Hypothalamus (tissue), 51 donors: ENCODE data around the gene ZNF683.

Experiments used
- DNase-seq, 51 donors: peaks; one replicate each; lab custom pipeline; 2025; lab: John Stamatoyannopoulos, UW

The ZNF683 gene

DNA sequence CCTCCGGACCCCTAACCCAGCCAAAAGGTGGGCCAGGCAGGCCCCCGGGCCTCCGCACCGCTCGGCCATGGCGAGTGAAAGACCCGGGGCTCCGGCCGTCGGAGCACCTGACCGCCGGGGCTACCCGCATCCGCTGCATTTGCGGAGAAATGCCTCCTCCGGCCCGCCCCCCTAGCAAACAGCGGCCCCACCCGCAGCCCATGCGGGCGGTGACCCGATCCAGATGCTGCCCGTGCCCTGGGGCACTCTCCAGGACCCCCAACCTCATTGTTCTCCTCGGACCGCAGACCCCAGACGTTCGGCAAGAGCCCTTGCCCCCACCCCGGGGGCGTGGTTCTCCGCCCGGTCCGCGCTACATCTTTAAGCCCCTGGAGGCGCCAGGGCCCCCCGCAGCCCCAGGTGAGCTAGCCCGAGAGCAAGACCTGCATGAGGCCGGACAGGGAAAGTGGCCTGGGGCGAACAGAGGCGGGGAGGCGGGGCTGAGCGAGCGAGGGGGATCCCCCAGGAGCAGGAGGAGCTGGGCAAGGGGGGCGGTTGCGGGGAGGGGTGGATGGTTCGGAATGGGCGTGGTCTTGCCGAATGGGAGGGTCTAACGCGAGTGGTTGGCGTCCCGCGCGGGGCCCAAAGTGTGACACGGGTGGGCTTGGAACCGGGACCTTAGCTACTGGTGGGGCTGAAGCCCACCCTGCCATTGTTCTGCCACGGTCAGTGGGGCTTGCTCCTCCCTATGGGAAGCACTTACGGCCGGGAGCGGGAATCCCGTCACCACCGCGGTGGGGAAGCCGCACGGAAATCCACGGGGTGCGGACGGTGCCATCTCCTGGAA lies 12.4 kb downstream of the ZNF683 start:
- no peak for DNase-seq

DNA sequence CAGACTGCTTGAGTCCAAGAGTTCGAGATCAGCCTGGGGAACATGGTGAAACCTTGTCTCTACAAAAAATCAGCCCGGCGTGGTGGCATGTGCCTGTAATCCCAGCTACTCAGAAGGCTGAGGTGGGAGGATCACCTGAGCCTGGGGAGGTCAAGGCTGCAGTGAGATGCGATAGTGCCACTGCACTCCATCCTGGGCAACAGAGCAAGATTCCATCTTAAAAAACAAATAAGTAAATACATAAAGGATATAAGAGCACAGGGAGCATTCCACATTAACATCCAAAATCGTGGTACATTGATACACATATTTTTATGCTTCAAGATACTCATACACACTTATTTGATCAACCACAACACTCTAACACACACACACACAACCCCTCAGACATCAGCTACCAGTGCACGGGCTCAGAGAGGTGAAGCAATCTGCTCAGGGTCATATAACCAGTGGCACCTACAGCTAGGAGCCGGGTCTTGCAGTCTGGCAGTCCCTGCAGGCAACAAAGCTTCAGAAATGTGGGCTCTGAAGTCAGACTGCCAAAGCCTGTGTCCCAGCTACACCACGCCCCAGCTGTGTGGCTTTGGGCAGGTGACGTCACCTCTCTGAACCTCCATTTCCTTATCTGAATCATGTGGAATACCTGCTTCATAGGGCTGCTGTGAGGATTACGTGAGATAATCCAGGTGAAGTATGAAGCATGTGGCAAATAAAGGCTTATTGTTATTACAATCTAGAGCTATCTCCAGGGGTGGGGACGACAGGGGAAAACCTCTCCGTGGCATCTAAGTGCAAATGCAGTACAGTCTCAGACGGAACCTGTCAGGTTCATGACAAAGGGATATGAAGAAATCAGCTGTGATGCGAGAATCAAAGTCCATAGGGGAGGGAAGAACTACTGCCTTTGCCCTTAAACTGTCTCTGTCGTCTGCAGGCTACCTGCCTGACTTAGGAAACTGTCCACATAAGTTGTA lies 13.9 kb downstream of the ZNF683 start:
- no peak for DNase-seq

DNA sequence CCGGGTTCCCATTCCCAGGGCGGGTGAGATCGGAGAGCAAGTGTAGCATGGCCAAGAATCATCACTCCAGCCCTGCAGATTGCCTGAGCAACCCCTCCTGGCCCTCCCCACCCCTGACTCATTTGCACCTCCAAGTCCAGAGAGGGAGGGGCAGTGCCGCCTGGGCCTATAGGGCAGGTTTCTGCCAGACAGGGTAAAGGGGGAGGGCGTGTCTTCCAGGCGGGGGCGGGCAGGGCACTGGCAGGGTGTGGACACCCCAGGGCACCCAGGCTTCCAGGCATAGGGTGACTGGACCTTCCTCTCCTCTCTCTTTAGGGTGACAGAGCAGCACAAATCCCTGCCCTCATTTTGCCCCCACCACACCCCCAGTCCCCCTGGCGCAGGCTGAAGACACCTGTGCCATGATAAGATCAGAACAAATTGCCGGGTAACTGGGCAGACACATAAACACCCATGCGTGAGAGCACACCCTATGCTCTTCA lies 15.4 kb downstream of the ZNF683 start:
- DNase-seq, result no peak

DNA sequence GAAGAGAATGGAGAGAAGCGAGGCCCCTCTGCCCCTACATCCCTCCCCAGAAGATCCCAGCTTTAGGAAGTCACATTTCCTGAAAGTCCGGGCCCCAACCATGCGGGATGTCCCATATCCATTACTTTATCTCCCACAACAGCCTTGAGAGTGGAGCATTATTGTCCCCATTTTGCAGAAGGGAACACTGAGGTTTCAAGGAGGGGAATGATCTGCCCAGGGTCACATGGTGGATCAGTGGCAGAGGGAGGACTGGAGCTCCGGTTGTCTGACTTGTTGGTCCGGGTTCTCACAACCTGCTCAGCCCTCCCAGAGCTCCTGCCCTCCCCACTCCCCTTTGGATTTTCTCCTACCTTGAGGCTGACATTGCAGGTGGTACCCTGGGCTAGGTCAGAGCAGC lies 16.4 kb downstream of the ZNF683 start:
- DNase-seq, result no peak

DNA sequence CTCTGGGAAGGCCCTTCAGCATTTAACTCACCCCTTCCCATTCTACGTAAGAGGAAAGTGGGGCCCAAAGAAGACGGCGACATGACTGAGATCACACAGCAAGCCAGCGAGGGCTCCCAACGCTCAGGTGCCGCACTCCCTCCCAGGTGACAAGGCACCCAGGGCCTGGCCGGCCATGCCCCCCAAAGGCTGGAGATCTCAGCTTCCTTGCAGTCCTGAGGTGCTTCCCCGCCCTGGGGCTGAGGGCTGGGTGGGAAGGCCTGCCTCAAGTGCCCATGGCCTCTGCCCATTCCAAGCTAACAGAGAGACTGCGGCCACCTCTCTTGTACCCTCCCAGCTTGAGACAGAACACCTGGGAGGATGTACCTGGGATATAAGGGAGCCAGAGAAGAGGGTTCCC lies 17.6 kb downstream of the ZNF683 start:
- DNase-seq, result no peak

DNA sequence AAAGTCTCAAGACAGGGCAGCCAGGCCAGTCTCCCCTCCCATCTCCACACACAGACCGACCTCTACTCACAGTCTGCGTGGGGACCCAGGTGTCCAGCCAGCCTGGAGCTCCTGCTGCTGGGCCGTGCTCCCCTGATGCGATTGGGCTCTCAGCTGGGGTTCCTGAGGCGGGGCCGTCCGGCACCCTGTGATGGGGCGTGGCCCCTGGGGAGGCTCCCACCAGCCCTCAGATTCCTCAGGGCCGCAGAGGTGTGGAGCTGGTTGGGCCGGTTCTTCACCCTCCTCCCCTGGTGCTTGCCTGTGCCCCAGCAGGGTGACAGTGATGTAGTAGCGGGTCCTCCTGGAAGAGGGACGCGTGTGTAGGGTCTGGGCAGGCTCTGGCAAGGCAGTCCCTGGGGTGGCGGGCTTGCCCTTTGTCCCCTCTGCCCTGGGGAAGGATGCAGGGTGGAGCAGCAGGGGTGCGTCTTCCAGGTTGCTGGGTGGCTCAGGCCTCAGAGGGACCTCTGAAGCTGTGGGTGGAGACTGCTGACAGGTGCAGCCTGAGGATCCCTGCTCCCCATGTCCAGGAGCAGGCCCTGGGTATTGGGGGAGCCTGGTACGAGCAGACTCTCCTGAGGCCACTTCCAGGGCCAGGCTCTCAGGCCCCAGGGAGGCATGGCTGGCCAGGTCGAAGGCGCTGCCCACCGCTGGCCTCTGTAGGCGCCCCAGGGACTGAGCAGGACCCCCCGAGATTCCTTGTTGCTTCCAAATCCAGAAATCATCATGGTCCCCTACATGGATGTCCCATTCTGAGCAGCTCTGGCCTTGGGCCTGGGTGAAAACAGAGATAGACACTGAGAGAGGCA lies 18.4 kb downstream of the ZNF683 start, which contains the start of gene CRYBG2:
Gene CRYBG2 (minus strand): TSS at position 155 of the 845 bp plus-strand sequence. CDS start 7,473 bp downstream, outside the sequence.
- DNase-seq, result no peak

DNA sequence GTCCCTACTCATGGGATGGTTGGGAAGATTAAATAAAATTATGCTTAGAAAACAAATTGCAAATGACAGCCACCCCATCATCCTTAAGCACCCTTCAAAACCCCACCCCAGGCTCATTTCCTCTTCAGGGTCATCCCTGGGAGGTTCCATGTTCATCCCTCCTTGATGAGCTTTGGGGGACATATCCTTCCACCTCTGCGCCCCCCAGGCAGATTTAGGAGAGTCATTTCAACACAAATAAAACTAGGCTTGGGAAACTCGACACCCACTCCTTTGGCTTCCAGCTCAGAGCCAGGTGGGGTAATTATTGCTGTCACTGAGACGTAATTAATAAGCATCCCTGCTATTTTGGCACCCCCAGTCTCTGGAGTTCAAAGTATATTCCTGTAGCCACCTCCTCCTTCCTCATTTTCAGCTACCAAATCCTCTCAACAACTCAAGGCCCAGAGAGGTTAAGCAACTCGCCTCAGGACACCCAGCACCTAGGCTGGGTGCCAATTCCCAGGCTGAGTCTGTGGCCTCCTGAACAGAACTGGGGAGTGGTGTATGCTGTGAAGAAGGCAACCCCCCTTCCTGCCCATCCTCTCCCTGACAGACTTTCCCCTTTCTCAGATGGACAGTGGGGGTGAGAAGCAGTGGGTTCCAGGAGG lies 19.2 kb downstream of the ZNF683 start:
- DNase-seq, result no peak

DNA sequence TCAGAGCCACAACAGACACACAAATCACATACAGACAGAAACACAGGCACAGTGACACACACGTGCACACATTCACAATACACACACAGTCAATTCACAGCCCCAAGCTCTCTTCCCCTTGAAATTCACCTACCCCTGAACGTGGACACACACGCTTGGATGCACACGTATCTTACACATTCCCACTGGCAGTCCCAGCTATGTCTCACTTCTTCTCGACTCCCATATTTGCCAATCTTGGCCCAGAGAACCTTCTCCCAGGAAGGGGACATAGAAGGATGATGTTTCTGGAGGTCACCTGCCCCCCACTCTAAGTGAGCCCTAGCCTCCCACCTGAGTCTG lies 20.2 kb downstream of the ZNF683 start:
- DNase-seq, result no peak

DNA sequence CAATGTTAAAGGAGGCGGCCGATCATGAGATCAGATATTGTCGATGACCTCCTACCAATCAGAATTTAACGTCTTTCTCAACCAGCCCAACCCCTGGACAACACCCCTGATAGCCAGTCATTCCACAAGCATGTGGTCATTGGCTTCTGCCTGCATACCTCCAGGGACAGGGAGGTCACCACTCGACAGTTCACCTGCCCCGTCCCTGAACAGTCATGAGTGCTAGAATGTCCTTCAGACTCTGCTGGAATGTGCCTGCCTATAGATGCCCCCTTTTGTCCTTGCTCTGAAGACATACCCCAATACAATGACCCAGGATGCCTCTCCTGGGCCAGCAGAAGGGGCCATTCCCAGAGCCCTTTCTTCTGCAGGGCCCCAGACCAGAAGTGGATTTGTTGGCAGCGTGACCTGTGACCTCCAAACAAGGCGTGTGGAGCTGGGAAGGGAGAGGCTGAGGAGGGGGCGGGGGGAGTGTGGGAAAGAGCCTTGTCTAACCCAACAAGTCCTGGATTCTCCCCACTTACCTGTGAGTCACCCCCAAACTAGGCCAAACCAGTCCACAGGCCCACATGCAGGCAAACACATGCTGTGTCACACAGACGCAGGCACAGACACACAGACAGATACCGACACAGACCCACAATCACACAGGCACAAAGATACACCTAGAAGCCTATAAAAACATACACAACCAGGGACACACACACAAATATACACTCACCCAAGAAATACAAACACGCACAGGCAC lies 20.8 kb downstream of the ZNF683 start:
- DNase-seq, result no peak

DNA sequence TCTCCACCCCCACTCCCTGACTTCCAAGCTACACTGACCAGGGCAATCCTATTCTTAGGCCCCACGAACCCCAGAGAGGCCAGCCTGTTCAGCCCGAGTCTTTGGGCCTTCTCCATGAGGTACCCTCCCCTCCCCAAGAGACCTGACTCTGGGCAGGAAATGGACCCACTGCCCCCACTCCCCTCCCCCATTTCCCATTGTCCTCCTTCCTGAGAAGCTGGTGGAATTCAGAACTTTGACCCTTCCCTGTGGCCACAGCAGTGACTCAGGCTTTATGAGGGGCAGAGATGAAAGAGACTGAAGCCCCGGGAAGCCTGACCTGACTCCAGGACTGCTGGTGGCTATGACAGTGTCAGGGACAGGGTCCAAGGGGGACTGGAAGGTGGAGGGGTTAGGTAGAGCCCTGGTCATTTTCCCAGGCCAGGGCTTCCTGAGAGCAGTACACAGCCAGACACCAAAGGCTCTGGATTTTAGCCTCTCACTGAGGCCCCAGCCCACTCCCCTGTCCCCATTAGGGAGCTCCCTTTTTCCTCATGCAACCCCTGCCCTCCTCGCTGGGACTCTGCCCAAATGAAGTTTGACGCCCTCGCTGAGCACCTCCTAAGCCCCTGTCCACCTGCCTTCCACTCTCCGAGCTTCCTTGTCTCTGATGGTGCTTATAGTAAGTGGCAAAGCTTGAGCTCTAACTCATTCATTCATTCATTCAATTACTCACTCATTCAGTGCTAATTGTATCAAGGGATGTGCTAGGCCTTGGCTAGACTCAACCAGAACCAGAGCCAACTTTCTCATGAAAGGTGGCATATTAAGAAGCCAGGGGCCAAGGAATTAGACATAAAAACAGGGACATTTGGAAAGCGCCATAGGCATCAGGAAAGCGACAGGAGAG lies 21.6 kb downstream of the ZNF683 start:
- DNase-seq, result no peak

DNA sequence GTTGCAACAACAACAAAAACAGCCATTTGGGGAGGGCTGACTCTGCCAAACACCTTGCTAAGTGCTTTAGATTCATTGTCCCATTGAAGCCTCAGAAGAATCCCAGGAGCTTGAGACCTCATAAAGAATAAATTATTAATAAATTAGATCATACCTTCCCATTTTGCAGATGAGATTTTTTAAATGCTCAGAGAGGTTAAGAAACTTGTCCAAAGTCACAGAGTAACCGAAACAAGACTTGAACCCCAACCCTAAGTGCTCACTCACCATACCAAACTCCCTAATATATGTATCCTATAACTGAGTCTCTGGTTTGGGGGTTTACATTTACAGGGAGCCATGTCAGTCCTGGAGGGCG lies 22.2 kb downstream of the ZNF683 start:
- no peak for DNase-seq

DNA sequence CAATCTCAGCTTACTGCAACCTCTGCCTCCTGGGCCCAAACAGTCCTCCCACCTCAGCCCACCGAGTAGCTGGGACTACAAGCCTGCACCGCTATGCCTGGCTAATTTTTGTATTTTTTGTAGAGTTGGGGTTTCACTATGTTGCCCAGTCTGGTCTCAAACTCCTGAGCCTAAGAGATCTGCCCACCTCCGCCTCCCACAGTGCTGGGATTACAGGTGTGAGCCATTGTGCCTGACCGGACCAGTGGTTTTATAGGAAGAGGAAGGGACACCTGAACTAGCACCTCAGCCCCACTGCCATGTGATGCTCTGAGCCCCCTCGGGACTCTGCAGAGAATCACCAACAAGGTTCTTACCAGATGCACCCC lies 22.7 kb downstream of the ZNF683 start:
- no peak for DNase-seq

DNA sequence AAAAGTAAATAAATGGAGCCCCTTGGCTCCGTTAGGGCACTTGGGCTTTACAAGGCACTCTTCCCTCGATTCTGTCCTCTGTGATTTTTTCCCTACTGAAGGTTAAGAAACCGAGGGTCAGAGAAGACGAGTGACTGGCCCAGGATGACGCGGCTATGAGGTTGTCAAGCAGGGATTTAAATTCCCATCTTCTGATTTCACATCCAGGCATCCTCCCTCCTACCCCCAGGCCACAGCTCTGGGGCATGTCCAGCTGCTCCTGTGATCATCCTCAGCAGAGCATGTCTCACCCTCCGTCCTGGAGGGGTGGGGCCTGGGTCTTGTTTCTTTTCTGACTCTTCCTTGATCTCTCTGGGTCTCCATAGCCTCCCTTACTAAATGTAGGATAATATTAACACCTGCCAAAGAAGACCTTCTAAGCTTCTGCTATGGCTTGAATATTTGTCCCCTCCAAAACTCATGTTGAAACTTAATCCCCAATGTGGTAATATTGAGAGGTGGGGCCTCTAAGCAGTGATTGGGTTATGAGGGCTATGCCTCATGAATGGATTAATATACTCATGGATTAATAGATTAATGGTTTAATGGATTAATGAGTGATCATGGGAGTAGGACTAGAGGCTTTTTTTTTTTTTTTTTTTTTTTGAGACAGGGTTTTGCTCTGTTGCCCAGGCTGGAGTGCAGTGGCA lies 23.2 kb downstream of the ZNF683 start:
- no peak for DNase-seq

DNA sequence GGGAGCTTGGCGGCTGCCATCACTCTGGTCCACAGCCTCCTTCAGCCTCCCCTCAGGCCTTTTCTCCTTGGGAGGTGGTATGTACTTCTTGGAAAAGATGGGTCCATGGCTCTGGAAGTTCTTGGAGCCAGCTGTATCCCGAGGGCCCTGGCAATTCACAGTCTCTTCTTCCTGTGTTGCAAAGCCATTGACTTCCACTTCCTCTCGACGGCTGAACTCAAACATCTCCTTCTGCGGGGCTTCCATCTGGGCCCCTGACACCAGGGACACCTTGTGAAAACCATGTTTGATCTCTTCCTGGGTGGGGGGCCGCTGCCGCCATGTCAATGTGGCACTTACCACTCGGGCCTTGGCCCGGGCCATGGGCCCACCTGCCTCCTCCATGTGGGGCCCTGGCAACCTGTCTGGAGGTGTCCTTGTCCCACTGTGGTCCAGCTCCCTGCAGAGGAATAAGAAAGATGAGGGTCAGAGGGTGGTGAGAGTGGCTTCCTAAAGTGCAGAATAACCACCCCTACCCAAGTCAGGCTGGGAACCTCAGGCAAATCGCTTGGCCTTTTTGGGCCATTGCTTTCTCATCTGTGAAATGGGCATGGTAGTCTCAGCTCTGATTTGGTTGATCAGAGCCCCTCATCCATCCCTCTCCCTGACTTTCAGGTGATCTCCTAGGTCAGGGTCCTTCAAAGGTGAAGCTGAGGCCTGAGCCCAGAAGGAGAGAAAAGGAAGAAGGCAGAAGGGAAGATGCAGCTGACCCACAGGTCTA lies 26.1 kb downstream of the ZNF683 start:
- DNase-seq, result no peak

DNA sequence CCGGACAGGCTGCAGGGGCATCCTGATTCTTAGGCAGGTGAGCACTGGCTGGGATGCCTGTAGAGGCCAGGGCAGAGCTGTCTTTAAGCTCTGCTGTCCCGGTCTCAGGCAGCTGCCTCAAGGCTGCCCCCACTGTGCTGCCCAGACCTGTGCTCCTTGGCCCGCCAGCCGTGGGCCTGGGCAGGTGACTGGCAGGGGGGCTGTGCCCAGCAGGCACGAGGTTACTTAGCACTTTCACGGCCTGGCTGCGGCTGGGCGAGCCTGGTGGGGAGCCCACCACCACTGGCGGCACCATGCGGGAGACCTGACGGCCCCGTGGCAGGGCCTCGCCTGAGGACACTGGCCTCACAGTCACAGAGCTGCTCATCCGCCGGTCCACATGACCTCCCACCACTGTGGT lies 26.8 kb downstream of the ZNF683 start:
- DNase-seq, result no peak

DNA sequence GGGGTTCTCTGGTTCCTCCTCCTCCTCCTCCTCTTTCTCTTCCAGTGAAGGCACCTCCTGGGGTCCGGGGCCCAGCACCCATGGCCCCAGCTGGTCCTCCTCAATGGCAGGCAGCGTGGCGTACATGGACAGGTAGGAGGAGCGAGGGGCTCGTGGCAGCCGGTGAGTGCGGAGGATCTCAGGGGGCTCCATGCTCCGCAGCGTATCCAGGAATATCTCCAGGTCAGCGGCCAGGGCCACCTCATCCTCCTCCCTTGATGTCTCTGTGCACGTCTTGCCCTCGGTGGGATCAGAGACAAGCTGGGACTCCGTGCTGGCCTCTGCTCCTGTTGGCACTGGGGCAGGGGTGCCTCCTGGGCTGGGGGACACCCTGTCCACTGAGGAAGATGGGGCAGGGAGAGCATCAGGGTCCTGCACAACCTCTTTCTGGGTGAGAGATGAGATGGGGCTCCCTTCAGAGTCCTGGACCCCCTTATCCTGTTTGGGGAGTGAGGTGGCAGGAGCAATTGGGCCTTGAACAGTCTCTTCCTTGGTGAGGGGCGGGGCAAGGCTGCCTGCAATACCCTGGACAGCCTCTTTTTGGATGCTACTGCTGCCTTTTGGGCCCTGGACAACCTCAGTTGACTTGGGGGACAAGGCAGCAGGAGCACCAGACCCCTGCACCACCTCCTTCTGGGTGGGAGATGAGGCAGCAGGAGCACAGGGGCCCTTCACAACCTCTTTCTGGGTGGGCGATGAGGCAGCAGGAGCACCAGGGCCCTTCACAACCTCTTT lies 28.2 kb downstream of the ZNF683 start:
- no peak for DNase-seq
